Upper lobe of left lung (tissue), 6 donors: Measurements from ENCODE around the gene BMP6. TPM values are rescaled to one million over a fixed set of nuclear protein-coding genes. Genes with fewer than 3 reads are reported as not detected.

Experiments used
- ATAC-seq, 2 donors: fragments of 200-7000 bp; cut with Tn5 transposase; one replicate each; pipeline ENCODE4 v1.9.1; 2022; ENCODE audit warnings: mild to moderate bottlenecking in 2 of 2, moderate library complexity in 2 of 2; ENCODE audit not compliant: low FRiP score in 2 of 2
- DNase-seq, 2 donors: peaks; one replicate each; pipeline ENCODE4 v3.0.0-alpha.2; 2019 to 2020
- H3K27ac ChIP-seq, 4 donors: fragments of 200-600 bp; sonication (generic); one replicate each; pipeline ENCODE4 v1.5.1; 2016 to 2019
- H3K27me3 ChIP-seq, 4 donors: fragments of 200-600 bp; sonication (generic); one replicate each; pipeline ENCODE4 v1.5.1; 2017 to 2019
- H3K36me3 ChIP-seq, 4 donors: fragments of 200-600 bp; sonication (generic); one replicate each; pipeline ENCODE4 v1.5.1; 2016 to 2019
- H3K4me1 ChIP-seq, 4 donors: fragments of 200-600 bp; sonication (generic); one replicate each; pipeline ENCODE4 v1.5.1; 2018 to 2019
- H3K4me3 ChIP-seq, 4 donors: fragments of 200-600 bp; sonication (generic); one replicate each; pipeline ENCODE4 v1.5.1; 2017 to 2019; ENCODE audit warnings: mild to moderate bottlenecking in 2 of 4, moderate library complexity in 1 of 4
- H3K9me3 ChIP-seq, 4 donors: fragments of 200-600 bp; sonication (generic); one replicate each; pipeline ENCODE4 v1.5.1; 2018 to 2019
- EP300 ChIP-seq, 4 donors: sonication (generic); formaldehyde crosslinking; IDR thresholded peaks; one replicate each; pipeline ENCODE4 v1.5.1; 2017; ENCODE audit warnings: antibody characterized with exemption in 4 of 4, control low read depth in 2 of 4
- POLR2A ChIP-seq, 4 donors: fragments of 450-650 bp; IDR thresholded peaks; one replicate each; pipeline ENCODE4 v1.5.1; 2016 to 2017; ENCODE audit warnings: antibody characterized with exemption in 4 of 4, mild to moderate bottlenecking in 2 of 4
- POLR2AphosphoS5 ChIP-seq, 2 donors: sonication (generic); formaldehyde crosslinking; IDR thresholded peaks; one replicate each; pipeline ENCODE4 v1.5.1; 2017; ENCODE audit warnings: antibody characterized with exemption in 2 of 2
- WGBS, 2 donors: methylation state at CpG; one replicate each; pipeline ENCODE4 v1.1.5; 2017 to 2018; 5-methylcytosine and 5-hydroxymethylcytosine counted together
- total RNA-seq, 6 donors: library from RNA; depleted of rRNA in 4 of 6; stranded (reverse); fragments of >200 nt in 4 of 6; gene quantifications; one replicate each; pipeline versions ENCODE4 v1.1.0 to v1.2.1, GENCODE V29; 2016 to 2021
- TF ChIP-seq, protein P1 (sequence below), 6 experiments: fragments of 450-650 bp in 4 of 6; fragments of 200-600 bp in 2 of 6; sonication (generic) in 2 of 6; IDR thresholded peaks; one replicate each; pipeline ENCODE4 v1.5.1; 2016 to 2019; ENCODE audit warnings: antibody characterized with exemption in 6 of 6
- donor health status: DM: no; HTN: no; CAD: no; lungs with moderate emphysema.
- donor health status: DM: no; HTN: yes; CAD: no; lungs with severe emphysema.

BMP6 gene
- total RNA-seq, 6 donors from 2014 or later, result 1.0 to 25.4 (median 5.2) TPM

DNA sequence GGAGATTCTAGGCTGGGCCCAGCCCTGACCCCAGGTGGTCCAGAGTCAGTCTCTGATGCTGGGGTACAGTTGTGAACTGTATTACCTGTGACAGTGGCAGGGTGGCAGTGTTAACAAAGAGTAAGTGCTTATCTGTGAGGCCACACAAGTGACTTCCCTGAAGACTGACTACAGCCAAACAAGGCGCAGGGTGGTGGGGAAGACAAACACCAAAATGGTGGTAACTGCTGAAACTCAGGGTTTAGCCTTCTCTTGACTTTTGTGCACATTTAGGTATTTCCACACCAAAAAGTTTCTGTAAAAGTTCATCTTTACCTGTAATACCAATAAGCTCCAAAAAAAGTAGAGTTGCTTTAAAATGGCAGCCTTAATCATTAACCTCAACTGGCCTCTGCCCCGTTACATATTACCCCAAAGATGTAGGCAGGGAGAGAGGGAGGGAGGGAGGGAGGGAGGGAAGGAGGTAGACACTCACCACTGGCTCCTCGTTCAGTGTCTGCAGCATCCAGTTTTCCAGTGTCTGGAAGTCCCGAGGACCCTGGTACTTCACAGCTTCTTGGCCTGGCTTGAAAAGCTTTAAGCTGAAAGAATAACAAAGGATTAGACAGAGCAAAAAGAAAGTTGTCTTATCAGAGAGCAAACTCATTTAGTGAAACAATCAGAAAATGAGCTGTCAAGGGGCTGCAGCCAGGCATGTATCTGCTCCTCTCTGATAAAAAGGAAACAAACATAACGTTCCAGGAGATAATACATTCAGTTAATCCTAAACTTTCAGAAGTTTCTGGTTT is 173.4 kb downstream of the BMP6 start:
- no peak overlapping the region for H3K27ac ChIP-seq
- H3K9me3 ChIP-seq, result no peaks in the 10 kb centered on the region
- no peak for DNase-seq
- no peaks in the 10 kb centered on the region for H3K27me3 ChIP-seq
- TF ChIP-seq EP300 (IDR thresholded peaks at IDR 0.05), result no peak
- no peak for TF ChIP-seq POLR2A (IDR thresholded peaks at IDR 0.05)
- no peak for TF ChIP-seq POLR2AphosphoS5 (IDR thresholded peaks at IDR 0.05)
- TF ChIP-seq, protein P1, sequence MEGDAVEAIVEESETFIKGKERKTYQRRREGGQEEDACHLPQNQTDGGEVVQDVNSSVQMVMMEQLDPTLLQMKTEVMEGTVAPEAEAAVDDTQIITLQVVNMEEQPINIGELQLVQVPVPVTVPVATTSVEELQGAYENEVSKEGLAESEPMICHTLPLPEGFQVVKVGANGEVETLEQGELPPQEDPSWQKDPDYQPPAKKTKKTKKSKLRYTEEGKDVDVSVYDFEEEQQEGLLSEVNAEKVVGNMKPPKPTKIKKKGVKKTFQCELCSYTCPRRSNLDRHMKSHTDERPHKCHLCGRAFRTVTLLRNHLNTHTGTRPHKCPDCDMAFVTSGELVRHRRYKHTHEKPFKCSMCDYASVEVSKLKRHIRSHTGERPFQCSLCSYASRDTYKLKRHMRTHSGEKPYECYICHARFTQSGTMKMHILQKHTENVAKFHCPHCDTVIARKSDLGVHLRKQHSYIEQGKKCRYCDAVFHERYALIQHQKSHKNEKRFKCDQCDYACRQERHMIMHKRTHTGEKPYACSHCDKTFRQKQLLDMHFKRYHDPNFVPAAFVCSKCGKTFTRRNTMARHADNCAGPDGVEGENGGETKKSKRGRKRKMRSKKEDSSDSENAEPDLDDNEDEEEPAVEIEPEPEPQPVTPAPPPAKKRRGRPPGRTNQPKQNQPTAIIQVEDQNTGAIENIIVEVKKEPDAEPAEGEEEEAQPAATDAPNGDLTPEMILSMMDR (IDR thresholded peaks at IDR 0.05), result no peak
- WGBS, 2 donors, result 70 to 72% methylated on average over 5 of the region's 5 CpGs
- ATAC-seq, result no peak
- H3K4me3 ChIP-seq, result no peak overlapping the region
- H3K4me1 ChIP-seq, result no peaks in the 10 kb centered on the region
- H3K36me3 ChIP-seq, result peaks cover 15 to 99% (median 80%) of the 10 kb centered on the region in 4 donors

DNA sequence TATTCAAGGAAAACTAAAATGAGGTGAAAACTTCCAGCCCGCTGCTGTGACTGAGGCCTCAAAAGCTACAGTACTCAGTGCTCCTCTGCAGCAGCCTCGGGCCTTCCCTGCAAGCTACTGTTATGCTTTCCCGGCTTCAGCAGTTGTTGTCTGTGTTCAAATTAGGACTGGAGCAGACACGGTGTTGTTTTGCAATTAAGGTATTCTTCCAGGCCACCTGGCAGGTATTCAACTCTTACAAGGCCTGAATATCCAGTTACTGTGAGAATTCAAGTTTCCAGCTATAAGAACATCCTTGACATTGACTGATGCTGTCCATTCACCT is 174.0 kb downstream of the BMP6 start:
- DNase-seq, result no peak
- WGBS, 2 donors, result 72 to 82% methylated on average over 4 of the region's 4 CpGs
- H3K27ac ChIP-seq, result no peak overlapping the region
- no peaks in the 10 kb centered on the region for H3K9me3 ChIP-seq
- no peaks in the 10 kb centered on the region for H3K27me3 ChIP-seq
- ATAC-seq, result no peak
- peaks cover 19 to 99% (median 75%) of the 10 kb centered on the region in 4 donors for H3K36me3 ChIP-seq
- TF ChIP-seq EP300 (IDR thresholded peaks at IDR 0.05), result no peak
- TF ChIP-seq POLR2AphosphoS5 (IDR thresholded peaks at IDR 0.05), result no peak
- no peak for TF ChIP-seq POLR2A (IDR thresholded peaks at IDR 0.05)
- TF ChIP-seq, protein P1 (IDR thresholded peaks at IDR 0.05), result no peak
- H3K4me3 ChIP-seq, result no peak overlapping the region
- peaks cover 0 to 3% (median 0%) of the 10 kb centered on the region in 4 donors for H3K4me1 ChIP-seq

DNA sequence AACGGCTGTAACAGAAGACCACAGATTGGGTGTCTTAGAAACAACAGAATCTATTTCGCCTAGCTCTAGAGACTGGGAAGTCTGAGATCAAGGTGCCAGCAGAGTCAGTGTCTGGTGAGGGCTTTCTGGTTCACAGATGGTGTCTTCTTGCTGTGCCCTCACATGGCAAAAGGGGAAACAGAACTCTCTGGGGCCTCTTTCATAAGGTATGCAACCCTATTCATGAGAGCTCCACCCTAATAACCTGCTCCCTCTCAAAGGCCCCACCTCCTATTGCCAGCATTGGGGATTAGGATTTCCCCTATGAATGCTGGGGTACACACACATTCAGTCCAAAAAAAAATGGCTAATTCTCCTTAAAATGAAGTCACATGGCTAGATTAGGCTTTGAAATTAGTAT is 174.7 kb downstream of the BMP6 start:
- Histone ChIP-seq H3K36me3 (peaks cover 14 to 92% (median 68%) of the 10 kb centered on the region in 4 donors), H3K4me3 (no peak overlapping the region), H3K4me1 (peaks cover 0 to 9% (median 0%) of the 10 kb centered on the region in 4 donors), H3K9me3 (no peaks in the 10 kb centered on the region), H3K27ac (no peak overlapping the region), H3K27me3 (no peaks in the 10 kb centered on the region)
- no peak for TF ChIP-seq POLR2AphosphoS5 (IDR thresholded peaks at IDR 0.05)
- TF ChIP-seq, protein P1 (IDR thresholded peaks at IDR 0.05), result no peak
- TF ChIP-seq POLR2A (IDR thresholded peaks at IDR 0.05), result no peak
- no peak for TF ChIP-seq EP300 (IDR thresholded peaks at IDR 0.05)
- no peak for DNase-seq
- WGBS, 2 donors, result 73 to 82% methylated on average over 2 of the region's 2 CpGs
- ATAC-seq, result no peak

DNA sequence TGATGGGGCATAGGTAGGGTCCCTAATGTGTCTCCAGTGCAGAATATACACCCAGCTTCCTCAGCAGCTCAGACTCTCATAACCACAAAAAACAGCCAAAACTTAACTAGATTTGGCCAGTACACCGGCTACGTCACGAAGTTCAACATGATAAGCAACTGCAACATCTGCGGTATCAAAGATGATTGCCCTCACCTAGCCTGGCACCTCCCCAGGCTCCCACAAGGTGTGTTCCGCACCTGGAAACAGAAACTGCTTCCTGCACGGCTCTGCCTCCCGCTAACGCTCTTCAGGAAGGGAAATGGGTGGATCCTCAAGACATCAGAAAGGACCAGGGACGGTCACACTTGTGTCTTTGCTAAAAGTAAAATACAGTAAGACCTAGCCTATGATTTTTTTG is 175.2 kb downstream of the BMP6 start:
- TF ChIP-seq, protein P1 (IDR thresholded peaks at IDR 0.05), result no peak
- TF ChIP-seq POLR2AphosphoS5 (IDR thresholded peaks at IDR 0.05) (no peak), POLR2A (IDR thresholded peaks at IDR 0.05) (no peak), EP300 (IDR thresholded peaks at IDR 0.05) (no peak)
- 77 to 84% methylated on average over 9 of the region's 9 CpGs for WGBS, 2 donors
- Histone ChIP-seq H3K4me1 (peaks cover 0 to 9% (median 0%) of the 10 kb centered on the region in 4 donors), H3K9me3 (no peaks in the 10 kb centered on the region), H3K27me3 (no peaks in the 10 kb centered on the region), H3K4me3 (no peak overlapping the region), H3K36me3 (peaks cover 14 to 88% (median 63%) of the 10 kb centered on the region in 4 donors), H3K27ac (no peak overlapping the region)
- DNase-seq (no peak), ATAC-seq (no peak)

DNA sequence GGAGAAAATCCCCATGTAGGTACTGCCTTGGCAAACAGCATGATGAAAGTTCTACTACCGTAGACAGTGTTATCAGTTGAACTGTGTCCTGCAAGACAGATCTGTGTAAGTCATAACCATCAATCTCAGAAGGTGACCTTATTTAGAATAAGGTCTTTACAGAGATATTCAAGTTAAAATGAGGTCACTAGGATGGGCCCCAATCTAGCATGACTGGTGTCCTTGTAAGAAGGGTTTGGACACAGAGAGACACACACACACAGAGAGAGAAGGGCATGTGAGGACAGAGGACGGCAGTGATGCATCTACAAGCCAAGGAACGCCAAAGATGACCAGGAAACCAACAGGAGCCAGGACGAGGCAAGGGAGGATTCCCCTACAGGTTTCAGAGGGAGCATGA is 175.9 kb downstream of the BMP6 start:
- peaks cover 0 to 9% (median under 1%) of the 10 kb centered on the region in 4 donors for H3K4me1 ChIP-seq
- H3K27me3 ChIP-seq, result no peaks in the 10 kb centered on the region
- TF ChIP-seq POLR2A (IDR thresholded peaks at IDR 0.05) (no peak), POLR2AphosphoS5 (IDR thresholded peaks at IDR 0.05) (no peak), EP300 (IDR thresholded peaks at IDR 0.05) (no peak)
- TF ChIP-seq, protein P1 (IDR thresholded peaks at IDR 0.05), result no peak
- ATAC-seq, result no peak
- H3K4me3 ChIP-seq, result no peak overlapping the region
- H3K36me3 ChIP-seq, result peaks cover 14 to 80% (median 59%) of the 10 kb centered on the region in 4 donors
- H3K27ac ChIP-seq, result no peak overlapping the region
- WGBS, 2 donors, result 68 to 87% methylated on average over 4 of the region's 4 CpGs
- H3K9me3 ChIP-seq, result no peaks in the 10 kb centered on the region
- DNase-seq, result no peak
